HepG2 (cell line): ENCODE data around the gene SNRPD3. TPM values are rescaled to one million over a fixed set of nuclear protein-coding genes. Genes with fewer than 3 reads are reported as not detected.

Experiments used
- AKAP8 ChIP-seq: sonication (generic); formaldehyde crosslinking; IDR thresholded peaks from 2 replicates; pipeline ENCODE4 v1.5.1; 2020; ENCODE audit warnings: mild to moderate bottlenecking, missing genetic modification reagents
- ASH2L ChIP-seq: fragments of 300-600, 200-600 bp; sonication (generic); IDR thresholded peaks from 2 replicates; pipeline ENCODE4 v1.7.0; 2017; ENCODE audit warnings: low read depth, mild to moderate bottlenecking, moderate library complexity, mixed read lengths, low read length; ENCODE audit not compliant: insufficient read length
- CBX5 ChIP-seq: sonication (generic); formaldehyde crosslinking; IDR thresholded peaks from 2 replicates; pipeline ENCODE4 v1.4.0; 2020; ENCODE audit warnings: missing genetic modification reagents, borderline replicate concordance
- CEBPB ChIP-seq: IDR thresholded peaks from 2 replicates; pipeline ENCODE4 v1.6.1; 2011; ENCODE audit warnings: low read depth, low read length, improper control_type of control experiment, borderline replicate concordance
- FOXA3 ChIP-seq: IDR thresholded peaks from 2 replicates; pipeline ENCODE4 v1.6.1; 2016; ENCODE audit warnings: missing genetic modification reagents, missing compliant biosample characterization
- HMG20A ChIP-seq: IDR thresholded peaks from 2 replicates; pipeline ENCODE4 v1.6.1; 2016; ENCODE audit warnings: borderline replicate concordance
- HNF4A ChIP-seq: sonication (generic); formaldehyde crosslinking; IDR thresholded peaks from 2 replicates; pipeline ENCODE4 v1.4.0; 2020; ENCODE audit warnings: missing genetic modification reagents
- HNF4G ChIP-seq, 2 experiments: sonication (generic) in 1 of 2; formaldehyde crosslinking in 1 of 2; IDR thresholded peaks; 2 replicates each; pipeline versions ENCODE4 v1.4.0 to v1.6.1; 2011 to 2020; ENCODE audit warnings: borderline replicate concordance in 2 of 2, low read depth in 2 of 2, mild to moderate bottlenecking in 2 of 2, low read length in 1 of 2, missing genetic modification reagents in 1 of 2, moderate library complexity in 1 of 2
- KAT7 ChIP-seq: IDR thresholded peaks from 2 replicates; pipeline ENCODE4 v1.6.1; 2018; ENCODE audit warnings: borderline replicate concordance, missing compliant biosample characterization
- MEF2D ChIP-seq: sonication (generic); formaldehyde crosslinking; IDR thresholded peaks from 2 replicates; pipeline ENCODE4 v1.5.1; 2020; ENCODE audit warnings: mild to moderate bottlenecking, missing genetic modification reagents
- MIXL1 ChIP-seq: IDR thresholded peaks from 2 replicates; pipeline ENCODE4 v1.6.1; 2016
- NONO ChIP-seq, 2 experiments: fragments of 450-650 bp in 1 of 2; sonication (generic) in 1 of 2; formaldehyde crosslinking in 1 of 2; IDR thresholded peaks in 1 of 2; conservative IDR thresholded peaks in 1 of 2; 2 replicates each; pipeline versions ENCODE4 v1.6.1 to v1.8.0; 2017 to 2022; ENCODE audit warnings: mild to moderate bottlenecking in 1 of 2, missing genetic modification reagents in 1 of 2, moderate library complexity in 1 of 2
- SIX4 ChIP-seq: sonication (generic); formaldehyde crosslinking; IDR thresholded peaks from 2 replicates; pipeline ENCODE4 v1.4.0; 2020; ENCODE audit warnings: missing genetic modification reagents
- YEATS2 ChIP-seq: sonication (generic); formaldehyde crosslinking; IDR thresholded peaks from 2 replicates; pipeline ENCODE4 v1.4.0; 2020; ENCODE audit warnings: missing genetic modification reagents, borderline replicate concordance
- ZMYM3 ChIP-seq: sonication (generic); formaldehyde crosslinking; IDR thresholded peaks from 2 replicates; pipeline ENCODE4 v1.5.1; 2020; ENCODE audit warnings: mild to moderate bottlenecking, missing genetic modification reagents
- ZNF275 ChIP-seq: sonication (generic); formaldehyde crosslinking; IDR thresholded peaks from 2 replicates; pipeline ENCODE4 v1.8.0; 2022; ENCODE audit warnings: missing genetic modification reagents, mild to moderate bottlenecking, inconsistent platforms, borderline replicate concordance
- ZNF724P ChIP-seq: sonication (generic); formaldehyde crosslinking; IDR thresholded peaks from 2 replicates; pipeline ENCODE4 v1.8.0; 2022; ENCODE audit warnings: missing genetic modification reagents, borderline replicate concordance
- polyA plus RNA-seq, 8 experiments: library from polyadenylated mRNA; depleted of rRNA in 3 of 8; stranded (reverse) in 7 of 8; unstranded in 1 of 8; fragments of >200 nt; fragmentation: Illumina TruSeq in 4 of 8; extraction: Trizol in 4 of 8; gene quantifications; 2 replicates each; pipeline versions ENCODE4 v1.2.1 to v1.2.3, GENCODE V29; 2011 to 2016; ENCODE audit warnings: low read depth in 4 of 8, missing spikeins in 1 of 8, mixed read lengths in 1 of 8; ENCODE audit not compliant: insufficient read depth in 1 of 8
- total RNA-seq, 5 experiments: library from RNA; depleted of rRNA; stranded (reverse); fragments of >200 nt; fragmentation: Illumina TruSeq; extraction: Trizol; gene quantifications; 2 replicates each; pipeline ENCODE4 v1.2.3, GENCODE V29; 2016; ENCODE audit warnings: low read depth in 1 of 5
- TF ChIP-seq, protein P1 (sequence below): sonication (generic); formaldehyde crosslinking; conservative IDR thresholded peaks from 2 replicates; pipeline ENCODE4 v1.4.0; 2020; ENCODE audit warnings: mild to moderate bottlenecking, missing genetic modification reagents, moderate library complexity
- TF ChIP-seq, protein P2 (sequence below): sonication (generic); formaldehyde crosslinking; IDR thresholded peaks from 2 replicates; pipeline ENCODE4 v1.5.0; 2020; ENCODE audit warnings: mild to moderate bottlenecking, missing genetic modification reagents, borderline replicate concordance

SNRPD3 gene
- total and polyA plus RNA-seq, 2 of the 13 experiments (the other 11 are each of a cell fraction or from before 2014, with no cell fraction given), result 110 to 209 TPM

- TF ChIP-seq HNF4G (IDR thresholded peaks at IDR 0.05; ENCODE audit: borderline replicate concordance, low read depth, low read length), result 0 out of 2 replicates have a peak, but pooled peaks have one; percentile 11
- TF ChIP-seq HNF4G (CRISPR knock-in tag; IDR thresholded peaks at IDR 0.05; ENCODE audit: borderline replicate concordance, low read depth), result no peak
- peak; percentile 47; the same call in 1 of the 2 replicates for TF ChIP-seq MIXL1 (CRISPR knock-in tag)
- TF ChIP-seq HNF4A (CRISPR knock-in tag), result peak; percentile 77
- TF ChIP-seq HMG20A (CRISPR knock-in tag), result peak; percentile 19; the same call in 1 of the 2 replicates
- TF ChIP-seq, protein P1, sequence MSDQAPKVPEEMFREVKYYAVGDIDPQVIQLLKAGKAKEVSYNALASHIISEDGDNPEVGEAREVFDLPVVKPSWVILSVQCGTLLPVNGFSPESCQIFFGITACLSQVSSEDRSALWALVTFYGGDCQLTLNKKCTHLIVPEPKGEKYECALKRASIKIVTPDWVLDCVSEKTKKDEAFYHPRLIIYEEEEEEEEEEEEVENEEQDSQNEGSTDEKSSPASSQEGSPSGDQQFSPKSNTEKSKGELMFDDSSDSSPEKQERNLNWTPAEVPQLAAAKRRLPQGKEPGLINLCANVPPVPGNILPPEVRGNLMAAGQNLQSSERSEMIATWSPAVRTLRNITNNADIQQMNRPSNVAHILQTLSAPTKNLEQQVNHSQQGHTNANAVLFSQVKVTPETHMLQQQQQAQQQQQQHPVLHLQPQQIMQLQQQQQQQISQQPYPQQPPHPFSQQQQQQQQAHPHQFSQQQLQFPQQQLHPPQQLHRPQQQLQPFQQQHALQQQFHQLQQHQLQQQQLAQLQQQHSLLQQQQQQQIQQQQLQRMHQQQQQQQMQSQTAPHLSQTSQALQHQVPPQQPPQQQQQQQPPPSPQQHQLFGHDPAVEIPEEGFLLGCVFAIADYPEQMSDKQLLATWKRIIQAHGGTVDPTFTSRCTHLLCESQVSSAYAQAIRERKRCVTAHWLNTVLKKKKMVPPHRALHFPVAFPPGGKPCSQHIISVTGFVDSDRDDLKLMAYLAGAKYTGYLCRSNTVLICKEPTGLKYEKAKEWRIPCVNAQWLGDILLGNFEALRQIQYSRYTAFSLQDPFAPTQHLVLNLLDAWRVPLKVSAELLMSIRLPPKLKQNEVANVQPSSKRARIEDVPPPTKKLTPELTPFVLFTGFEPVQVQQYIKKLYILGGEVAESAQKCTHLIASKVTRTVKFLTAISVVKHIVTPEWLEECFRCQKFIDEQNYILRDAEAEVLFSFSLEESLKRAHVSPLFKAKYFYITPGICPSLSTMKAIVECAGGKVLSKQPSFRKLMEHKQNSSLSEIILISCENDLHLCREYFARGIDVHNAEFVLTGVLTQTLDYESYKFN (CRISPR knock-in tag), result peak; percentile 47
- TF ChIP-seq KAT7 (CRISPR knock-in tag), result 0 out of 2 replicates have a peak, but pooled peaks have one; percentile 58
- peak; percentile 40; the same call in 1 of the 2 replicates for TF ChIP-seq YEATS2 (CRISPR knock-in tag)
- TF ChIP-seq ZNF275, result no peak
- TF ChIP-seq SIX4 (CRISPR knock-in tag), result peak; percentile 87
- no peak for TF ChIP-seq ZNF724P
- TF ChIP-seq FOXA3 (CRISPR knock-in tag), result 0 out of 2 replicates have a peak, but pooled peaks have one; percentile 30
- peak; percentile 32; the same call in 1 of the 2 replicates for TF ChIP-seq CBX5 (CRISPR knock-in tag)
- no peak for TF ChIP-seq NONO (IDR thresholded peaks at IDR 0.05)
- peak; percentile 46; the same call in 1 of the 2 replicates for TF ChIP-seq NONO (CRISPR knock-in tag; conservative IDR thresholded peaks at IDR 0.05)
- peak; percentile 72 for TF ChIP-seq ZMYM3 (CRISPR knock-in tag)
- no peak; the same call in 1 of the 2 replicates for TF ChIP-seq MEF2D
- TF ChIP-seq, protein P2, sequence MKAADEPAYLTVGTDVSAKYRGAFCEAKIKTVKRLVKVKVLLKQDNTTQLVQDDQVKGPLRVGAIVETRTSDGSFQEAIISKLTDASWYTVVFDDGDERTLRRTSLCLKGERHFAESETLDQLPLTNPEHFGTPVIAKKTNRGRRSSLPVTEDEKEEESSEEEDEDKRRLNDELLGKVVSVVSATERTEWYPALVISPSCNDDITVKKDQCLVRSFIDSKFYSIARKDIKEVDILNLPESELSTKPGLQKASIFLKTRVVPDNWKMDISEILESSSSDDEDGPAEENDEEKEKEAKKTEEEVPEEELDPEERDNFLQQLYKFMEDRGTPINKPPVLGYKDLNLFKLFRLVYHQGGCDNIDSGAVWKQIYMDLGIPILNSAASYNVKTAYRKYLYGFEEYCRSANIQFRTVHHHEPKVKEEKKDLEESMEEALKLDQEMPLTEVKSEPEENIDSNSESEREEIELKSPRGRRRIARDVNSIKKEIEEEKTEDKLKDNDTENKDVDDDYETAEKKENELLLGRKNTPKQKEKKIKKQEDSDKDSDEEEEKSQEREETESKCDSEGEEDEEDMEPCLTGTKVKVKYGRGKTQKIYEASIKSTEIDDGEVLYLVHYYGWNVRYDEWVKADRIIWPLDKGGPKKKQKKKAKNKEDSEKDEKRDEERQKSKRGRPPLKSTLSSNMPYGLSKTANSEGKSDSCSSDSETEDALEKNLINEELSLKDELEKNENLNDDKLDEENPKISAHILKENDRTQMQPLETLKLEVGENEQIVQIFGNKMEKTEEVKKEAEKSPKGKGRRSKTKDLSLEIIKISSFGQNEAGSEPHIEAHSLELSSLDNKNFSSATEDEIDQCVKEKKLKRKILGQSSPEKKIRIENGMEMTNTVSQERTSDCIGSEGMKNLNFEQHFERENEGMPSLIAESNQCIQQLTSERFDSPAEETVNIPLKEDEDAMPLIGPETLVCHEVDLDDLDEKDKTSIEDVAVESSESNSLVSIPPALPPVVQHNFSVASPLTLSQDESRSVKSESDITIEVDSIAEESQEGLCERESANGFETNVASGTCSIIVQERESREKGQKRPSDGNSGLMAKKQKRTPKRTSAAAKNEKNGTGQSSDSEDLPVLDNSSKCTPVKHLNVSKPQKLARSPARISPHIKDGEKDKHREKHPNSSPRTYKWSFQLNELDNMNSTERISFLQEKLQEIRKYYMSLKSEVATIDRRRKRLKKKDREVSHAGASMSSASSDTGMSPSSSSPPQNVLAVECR, result peak; percentile 57; the same call in 1 of the 2 replicates
- TF ChIP-seq ASH2L, result no peak
- peak; percentile 68 for TF ChIP-seq CEBPB
- TF ChIP-seq AKAP8 (CRISPR knock-in tag), result 0 out of 2 replicates have a peak, but pooled peaks have one; percentile 43
Measured at GRCh38 chr22:24564376-24565058, 8.7 kb downstream of the SNRPD3 start (continued).
